Activated T-cell treated with anti-CD3 and anti-CD28 coated beads, Interleukin-2, amount 50 U/mL, for 4 hours (primary cell): ENCODE results near the gene MAP3K8. TPM values are rescaled to one million over a fixed set of nuclear protein-coding genes. Genes with fewer than 3 reads are reported as not detected.
A peak's percentile ranks its signal among the peaks of the same experiment; 100 is the strongest.
"Not testable (repeated sequence)": the region's sequence is repeated elsewhere in the genome, so short reads cannot be mapped to it uniquely, and the experiment has no call there.

Experiments used
- ATAC-seq, 2 donors: fragments of 200-7000 bp; cut with Tn5 transposase; one replicate each; pipeline ENCODE4 v1.10.0; 2021
- DNase-seq: peaks from one replicate; pipeline ENCODE4 v3.0.0-alpha.2; 2020
- H3K27me3 Mint-ChIP-seq: one replicate; pipeline ENCODE4 v1.8.0; 2021; ENCODE audit warnings: low read depth, mixed read lengths
- H3K36me3 Mint-ChIP-seq: one replicate; pipeline ENCODE4 v1.8.0; 2022; ENCODE audit warnings: mixed read lengths; ENCODE audit not compliant: insufficient read depth
- H3K4me1 Mint-ChIP-seq: one replicate; pipeline ENCODE4 v1.8.0; 2021; ENCODE audit warnings: low read depth, mixed read lengths
- H3K4me3 Mint-ChIP-seq: one replicate; pipeline ENCODE4 v1.8.0; 2021; ENCODE audit warnings: mild to moderate bottlenecking, moderate library complexity, mixed read lengths
- H3K9me3 Mint-ChIP-seq: one replicate; pipeline ENCODE4 v1.8.0; 2021; ENCODE audit warnings: mixed read lengths
- total RNA-seq, 3 donors: library from RNA; stranded (reverse); gene quantifications; one replicate each; pipeline ENCODE4 v1.2.1, GENCODE V29; 2021

MAP3K8 gene
- total RNA-seq, 3 donors from 2014 or later: 20.8 to 29.2 (median 21.7) TPM

GRCh38 chr10:30432622-30433305 is 1.2 kb upstream of the MAP3K8 start:
- Mint-ChIP-seq H3K4me1 (peaks cover 50% of the 10 kb centered on the region), H3K4me3 (peak overlapping the region; percentile 91), H3K9me3 (no peaks in the 10 kb centered on the region), H3K36me3 (peaks cover 5% of the 10 kb centered on the region), H3K27me3 (no peaks in the 10 kb centered on the region)
- ATAC-seq (no peak), DNase-seq (no peak)

GRCh38 chr10:30433306-30433729 is 666 bp upstream of the MAP3K8 start:
- DNase-seq: peak; percentile 20
- peak overlapping the region; percentile 91 for H3K4me3 Mint-ChIP-seq
- H3K9me3 Mint-ChIP-seq: no peaks in the 10 kb centered on the region
- peaks cover 10% of the 10 kb centered on the region for H3K36me3 Mint-ChIP-seq
- peaks cover 51% of the 10 kb centered on the region for H3K4me1 Mint-ChIP-seq
- no peaks in the 10 kb centered on the region for H3K27me3 Mint-ChIP-seq
- peak; percentile 5 to 6 for ATAC-seq

GRCh38 chr10:30434273-30435072 is 489 bp downstream of the MAP3K8 start:
- H3K36me3 Mint-ChIP-seq: peaks cover 17% of the 10 kb centered on the region
- H3K9me3 Mint-ChIP-seq: no peaks in the 10 kb centered on the region
- peaks cover 59% of the 10 kb centered on the region for H3K4me1 Mint-ChIP-seq
- no peaks in the 10 kb centered on the region for H3K27me3 Mint-ChIP-seq
- DNase-seq: peak; percentile 63
- H3K4me3 Mint-ChIP-seq: peak overlapping the region; percentile 91
- peak; percentile 33 to 34 for ATAC-seq

GRCh38 chr10:30435073-30435422 is 1.1 kb downstream of the MAP3K8 start:
- DNase-seq: no peak
- H3K4me1 Mint-ChIP-seq: peaks cover 62% of the 10 kb centered on the region
- no peaks in the 10 kb centered on the region for H3K9me3 Mint-ChIP-seq

GRCh38 chr10:30435499-30436167 is 1.6 kb downstream of the MAP3K8 start:
- not testable (repeated sequence) for H3K27me3 Mint-ChIP-seq, DNase-seq, H3K9me3 Mint-ChIP-seq, ATAC-seq
- peak overlapping the region; percentile 91 for H3K4me3 Mint-ChIP-seq
- H3K4me1 Mint-ChIP-seq: peaks cover 65% of the 10 kb centered on the region
- peaks cover 23% of the 10 kb centered on the region for H3K36me3 Mint-ChIP-seq

More at GRCh38 chr10:30435073-30435422, 1.1 kb downstream of the MAP3K8 start:
- peaks cover 20% of the 10 kb centered on the region for H3K36me3 Mint-ChIP-seq
- peak overlapping the region; percentile 91 for H3K4me3 Mint-ChIP-seq
- no peak for ATAC-seq
- H3K27me3 Mint-ChIP-seq: no peaks in the 10 kb centered on the region

- H3K4me1 Mint-ChIP-seq: peaks cover 65% of the 10 kb centered on the region
- DNase-seq: no peak
These were observed 2.2 kb downstream of the MAP3K8 start for GRCh38 chr10:30436191-30436611.

GRCh38 chr10:30436671-30437030 is 2.7 kb downstream of the MAP3K8 start:
- Mint-ChIP-seq H3K27me3 (no peaks in the 10 kb centered on the region), H3K36me3 (peaks cover 26% of the 10 kb centered on the region), H3K4me3 (peak overlapping the region; percentile 91), H3K9me3 (no peaks in the 10 kb centered on the region), H3K4me1 (peaks cover 61% of the 10 kb centered on the region)
- ATAC-seq (no peak), DNase-seq (no peak)

More at GRCh38 chr10:30436191-30436611, 2.2 kb downstream of the MAP3K8 start:
- peaks cover 26% of the 10 kb centered on the region for H3K36me3 Mint-ChIP-seq
- no peak for ATAC-seq
- H3K9me3 Mint-ChIP-seq: no peaks in the 10 kb centered on the region
- H3K27me3 Mint-ChIP-seq: no peaks in the 10 kb centered on the region
- peak overlapping the region; percentile 91 for H3K4me3 Mint-ChIP-seq

- peak; percentile 44 to 59 for ATAC-seq
- Mint-ChIP-seq H3K4me3 (peak overlapping the region; percentile 91), H3K4me1 (peaks cover 65% of the 10 kb centered on the region), H3K27me3 (no peaks in the 10 kb centered on the region), H3K36me3 (peaks cover 31% of the 10 kb centered on the region), H3K9me3 (no peaks in the 10 kb centered on the region)
- DNase-seq: no peak
These were observed 3.3 kb downstream of the MAP3K8 start for GRCh38 chr10:30437031-30437841.

GRCh38 chr10:30438021-30438850 is 4.3 kb downstream of the MAP3K8 start:
- peaks cover 58% of the 10 kb centered on the region for H3K4me1 Mint-ChIP-seq
- H3K9me3 Mint-ChIP-seq: no peaks in the 10 kb centered on the region
- H3K4me3 Mint-ChIP-seq: peak overlapping the region; percentile 91
- ATAC-seq (no peak), DNase-seq (no peak)
- peaks cover 37% of the 10 kb centered on the region for H3K36me3 Mint-ChIP-seq
- no peaks in the 10 kb centered on the region for H3K27me3 Mint-ChIP-seq

- Mint-ChIP-seq H3K4me1 (peaks cover 56% of the 10 kb centered on the region), H3K9me3 (no peaks in the 10 kb centered on the region), H3K27me3 (no peaks in the 10 kb centered on the region), H3K36me3 (peaks cover 41% of the 10 kb centered on the region), H3K4me3 (no peak overlapping the region)
- ATAC-seq (no peak), DNase-seq (no peak)
These were observed 5.9 kb downstream of the MAP3K8 start for GRCh38 chr10:30439931-30440330.

GRCh38 chr10:30442019-30442606 is 8.1 kb downstream of the MAP3K8 start:
- Mint-ChIP-seq H3K36me3 (peaks cover 42% of the 10 kb centered on the region), H3K4me3 (no peak overlapping the region), H3K4me1 (peaks cover 44% of the 10 kb centered on the region), H3K9me3 (no peaks in the 10 kb centered on the region), H3K27me3 (no peaks in the 10 kb centered on the region)
- no peak for ATAC-seq
- no peak for DNase-seq

GRCh38 chr10:30443049-30443448 is 9.1 kb downstream of the MAP3K8 start:
- peaks cover 46% of the 10 kb centered on the region for H3K36me3 Mint-ChIP-seq
- DNase-seq (no peak), ATAC-seq (no peak)
- H3K4me1 Mint-ChIP-seq: peaks cover 38% of the 10 kb centered on the region
- no peak overlapping the region for H3K4me3 Mint-ChIP-seq
- H3K9me3 Mint-ChIP-seq: no peaks in the 10 kb centered on the region
- no peaks in the 10 kb centered on the region for H3K27me3 Mint-ChIP-seq

- no peak for ATAC-seq
- Mint-ChIP-seq H3K36me3 (peaks cover 48% of the 10 kb centered on the region), H3K9me3 (no peaks in the 10 kb centered on the region), H3K4me1 (peaks cover 20% of the 10 kb centered on the region), H3K4me3 (no peak overlapping the region), H3K27me3 (no peaks in the 10 kb centered on the region)
- no peak for DNase-seq
These were observed 11.7 kb downstream of the MAP3K8 start for GRCh38 chr10:30445711-30446110.
